Measurements from ENCODE around the gene NAA10. TPM values are rescaled to one million over a fixed set of nuclear protein-coding genes. Genes with fewer than 3 reads are reported as not detected.
"Not testable (repeated sequence)": the region's sequence is repeated elsewhere in the genome, so short reads cannot be mapped to it uniquely, and the experiment has no call there.

The NAA10 gene
- 210 and 249 TPM in 2 replicates for total RNA-seq (2014; rRNA removed; shearing (Covaris generic))

GRCh38 chrX:153934762-153935325 is at the start of gene NAA10:
Gene NAA10, minus strand, starts transcription at chrX:153935037. Its CDS starts 133 bp downstream, at chrX:153934904.
- peak; percentile 55 for DNase-seq (ENCODE audit: low spot score)

GRCh38 chrX:153983321-153983801 is 48.5 kb upstream of the NAA10 start:
- no peak for DNase-seq (ENCODE audit: low spot score)

- no peak for DNase-seq (ENCODE audit: low spot score)
Observed at GRCh38 chrX:153981771-153982533, 47.1 kb upstream of the NAA10 start.

GRCh38 chrX:153981231-153981630 is 46.4 kb upstream of the NAA10 start:
- DNase-seq (ENCODE audit: low spot score): no peak

- not testable (repeated sequence) for DNase-seq (ENCODE audit: low spot score)
Observed at GRCh38 chrX:153980394-153980793, 45.6 kb upstream of the NAA10 start.

- DNase-seq (ENCODE audit: low spot score): no peak
Observed at GRCh38 chrX:153974726-153975286, 40.0 kb upstream of the NAA10 start.

GRCh38 chrX:153974003-153974725 is 39.3 kb upstream of the NAA10 start:
- no peak for DNase-seq (ENCODE audit: low spot score)

GRCh38 chrX:153973127-153974002 is 38.5 kb upstream of the NAA10 start:
- DNase-seq (ENCODE audit: low spot score): no peak

- DNase-seq (ENCODE audit: low spot score): peak; percentile 91
Observed at GRCh38 chrX:153972368-153973126, 37.7 kb upstream of the NAA10 start, which contains the start of gene TMEM187. Gene TMEM187, plus strand, starts transcription at chrX:153972754. Its CDS starts 9,309 bp downstream, at chrX:153982063.

- DNase-seq (ENCODE audit: low spot score): peak; percentile 89
Observed at GRCh38 chrX:153971450-153972367, 36.9 kb upstream of the NAA10 start, which contains the start of gene HCFC1. Gene HCFC1, minus strand, starts transcription at chrX:153971818. Its CDS starts 978 bp downstream, at chrX:153970840.

GRCh38 chrX:153971124-153971449 is 36.2 kb upstream of the NAA10 start:
- peak; percentile 82 for DNase-seq (ENCODE audit: low spot score)

GRCh38 chrX:153970357-153971123 is 35.7 kb upstream of the NAA10 start:
- peak; percentile 82 for DNase-seq (ENCODE audit: low spot score)

- peak; percentile 38 for DNase-seq (ENCODE audit: low spot score)
Observed at GRCh38 chrX:153969904-153970356, 35.1 kb upstream of the NAA10 start.

GRCh38 chrX:153969125-153969903 is 34.5 kb upstream of the NAA10 start:
- DNase-seq (ENCODE audit: low spot score): no peak

- no peak for DNase-seq (ENCODE audit: low spot score)
Observed at GRCh38 chrX:153968754-153969124, 33.9 kb upstream of the NAA10 start.

- no peak for DNase-seq (ENCODE audit: low spot score)
Observed at GRCh38 chrX:153968255-153968654, 33.4 kb upstream of the NAA10 start.

- DNase-seq (ENCODE audit: low spot score): no peak
Observed at GRCh38 chrX:153967536-153968224, 32.8 kb upstream of the NAA10 start.
